HEK293 (cell line): ENCODE results near the gene KRT27.
"Not testable (repeated sequence)": the region's sequence is repeated elsewhere in the genome, so short reads cannot be mapped to it uniquely, and the experiment has no call there.

Source experiments
- CTCF ChIA-PET: fragments of 350-600 bp; formaldehyde crosslinking; extraction: SDS; loops from one replicate; lab custom pipeline; 2021; ENCODE audit warnings: antibody characterized with exemption; lab: Yijun Ruan, JAX
- POLR2A ChIA-PET: fragments of 300-600 bp; formaldehyde crosslinking; extraction: SDS; loops from one replicate; lab custom pipeline; 2020; ENCODE audit warnings: antibody characterized with exemption, inconsistent platforms; lab: Yijun Ruan, JAX
- H3K27ac ChIP-seq: fragments of 200-500 bp; sonication (Bioruptor generic); 2 replicates; pipeline ENCODE4 v1.5.1; 2014; ENCODE audit warnings: low read depth, low read length, control low read depth, inconsistent platforms; ENCODE audit errors: extremely low read depth
- H3K36me3 ChIP-seq, 2 experiments: fragments of 200-500 bp in 1 of 2; sonication (Bioruptor generic) in 1 of 2; 1 replicate in 1 of 2; 2 replicates in 1 of 2; pipeline ENCODE4 v1.5.1; 2014 to 2017; ENCODE audit warnings: inconsistent platforms in 2 of 2, low read length in 2 of 2; ENCODE audit not compliant: control insufficient read depth in 2 of 2, insufficient read depth in 1 of 2
- H3K4me1 ChIP-seq: fragments of 200-500 bp; sonication (Bioruptor generic); 2 replicates; pipeline ENCODE4 v1.5.1; 2014; ENCODE audit warnings: mild to moderate bottlenecking, low read length, inconsistent platforms; ENCODE audit not compliant: control insufficient read depth, insufficient read depth
- H3K4me3 ChIP-seq: 2 replicates; pipeline ENCODE4 v1.5.1; 2011; ENCODE audit warnings: low read depth, mild to moderate bottlenecking, control low read depth, low read length, moderate library complexity
- H3K9me3 ChIP-seq: fragments of 200-500 bp; sonication (Bioruptor generic); 2 replicates; pipeline ENCODE4 v1.5.1; 2014; ENCODE audit warnings: low read depth, low read length, inconsistent platforms; ENCODE audit not compliant: control insufficient read depth, insufficient read depth
- YY1 ChIP-seq: fragments of 450-650 bp; formaldehyde crosslinking; IDR thresholded peaks from 2 replicates; pipeline ENCODE4 v1.5.1; 2018; ENCODE audit warnings: missing biosample characterization, missing genetic modification characterization
- ZBTB1 ChIP-seq: fragments of 450-650 bp; formaldehyde crosslinking; IDR thresholded peaks from 2 replicates; pipeline ENCODE4 v1.5.1; 2016; ENCODE audit warnings: missing biosample characterization, missing genetic modification characterization
- ZNF146 ChIP-seq: fragments of 450-650 bp; formaldehyde crosslinking; IDR thresholded peaks from 2 replicates; pipeline ENCODE4 v1.5.1; 2016; ENCODE audit warnings: missing biosample characterization, missing genetic modification characterization
- ZNF174 ChIP-seq: fragments of 450-650 bp; formaldehyde crosslinking; IDR thresholded peaks from 2 replicates; pipeline ENCODE4 v1.5.0; 2017; ENCODE audit warnings: missing biosample characterization, mild to moderate bottlenecking, missing genetic modification characterization
- ZNF341 ChIP-seq: fragments of 450-650 bp; formaldehyde crosslinking; IDR thresholded peaks from 2 replicates; pipeline ENCODE4; 2016; ENCODE audit warnings: low read depth, missing biosample characterization, missing genetic modification characterization
- ZNF433 ChIP-seq: fragments of 450-650 bp; formaldehyde crosslinking; IDR thresholded peaks from 2 replicates; pipeline ENCODE4 v1.5.1; 2016; ENCODE audit warnings: missing biosample characterization, missing genetic modification characterization, low read depth
- ZNF629 ChIP-seq: fragments of 450-650 bp; formaldehyde crosslinking; IDR thresholded peaks from 2 replicates; pipeline ENCODE4 v1.5.1; 2017; ENCODE audit warnings: missing biosample characterization, missing genetic modification characterization
- ZNF658 ChIP-seq: fragments of 450-650 bp; formaldehyde crosslinking; IDR thresholded peaks from 2 replicates; pipeline ENCODE4; 2016; ENCODE audit warnings: missing biosample characterization, missing genetic modification characterization
- ZNF670 ChIP-seq: fragments of 450-650 bp; formaldehyde crosslinking; IDR thresholded peaks from 2 replicates; pipeline ENCODE4 v1.5.1; 2016; ENCODE audit warnings: missing biosample characterization, missing genetic modification characterization, low read depth
- ZSCAN16 ChIP-seq: fragments of 450-650 bp; formaldehyde crosslinking; IDR thresholded peaks from 2 replicates; pipeline ENCODE4 v1.5.1; 2016; ENCODE audit warnings: missing biosample characterization, missing genetic modification characterization
- TF ChIP-seq, protein P1 (sequence below): fragments of 450-650 bp; formaldehyde crosslinking; IDR thresholded peaks from 2 replicates; pipeline ENCODE4 v1.5.1; 2016; ENCODE audit warnings: missing biosample characterization, missing genetic modification characterization
- TF ChIP-seq, protein P2 (sequence below): fragments of 450-650 bp; formaldehyde crosslinking; IDR thresholded peaks from 2 replicates; pipeline ENCODE4 v1.5.1; 2016; ENCODE audit warnings: missing biosample characterization, missing genetic modification characterization
- TF ChIP-seq, protein P3 (sequence below): fragments of 450-650 bp; formaldehyde crosslinking; IDR thresholded peaks from 2 replicates; pipeline ENCODE4 v1.5.1; 2016; ENCODE audit warnings: missing biosample characterization, missing genetic modification characterization
- TF ChIP-seq, protein P4 (sequence below): fragments of 450-650 bp; formaldehyde crosslinking; IDR thresholded peaks from 2 replicates; pipeline ENCODE4 v1.5.1; 2016; ENCODE audit warnings: missing biosample characterization, missing genetic modification characterization
- TF ChIP-seq, protein P5 (sequence below): fragments of 450-650 bp; formaldehyde crosslinking; IDR thresholded peaks from 2 replicates; pipeline ENCODE4 v1.5.1; 2016; ENCODE audit warnings: missing biosample characterization, missing genetic modification characterization

The KRT27 gene

DNA sequence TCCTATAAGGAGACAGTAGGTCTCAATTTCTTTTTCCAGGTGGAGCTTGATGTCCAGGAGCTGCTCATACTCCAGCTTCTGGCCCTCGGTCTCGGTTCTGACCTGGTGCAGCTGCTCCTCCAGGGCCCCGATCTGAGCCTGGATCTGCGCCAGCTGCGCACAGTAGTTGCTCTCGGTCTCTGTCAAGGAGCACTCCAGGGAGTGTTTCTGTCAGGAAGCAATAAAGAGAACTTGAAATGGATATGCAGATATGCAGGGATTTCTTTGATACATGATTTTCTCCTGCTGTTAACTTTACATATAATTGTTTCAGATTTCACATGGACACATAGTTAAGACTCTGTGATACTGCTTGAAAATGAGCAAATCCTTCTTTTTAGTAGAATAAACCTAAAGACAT lies 32.0 kb downstream of the KRT27 start:
- H3K9me3 ChIP-seq, result no peaks in the 10 kb centered on the region
- H3K27ac ChIP-seq, result no peak overlapping the region
- no peaks in the 10 kb centered on the region for H3K4me1 ChIP-seq
- H3K4me3 ChIP-seq, result no peak overlapping the region
- TF ChIP-seq ZNF341 (tag by site-specific recombination) (no peak), ZNF658 (tag by site-specific recombination) (no peak), ZNF433 (no peak), ZNF629 (tag by site-specific recombination) (no peak), ZBTB1 (tag by site-specific recombination) (no peak), ZNF174 (tag by site-specific recombination) (no peak), ZNF670 (tag by site-specific recombination) (no peak), ZSCAN16 (tag by site-specific recombination) (no peak), YY1 (tag by site-specific recombination) (no peak)
- TF ChIP-seq, protein P1, sequence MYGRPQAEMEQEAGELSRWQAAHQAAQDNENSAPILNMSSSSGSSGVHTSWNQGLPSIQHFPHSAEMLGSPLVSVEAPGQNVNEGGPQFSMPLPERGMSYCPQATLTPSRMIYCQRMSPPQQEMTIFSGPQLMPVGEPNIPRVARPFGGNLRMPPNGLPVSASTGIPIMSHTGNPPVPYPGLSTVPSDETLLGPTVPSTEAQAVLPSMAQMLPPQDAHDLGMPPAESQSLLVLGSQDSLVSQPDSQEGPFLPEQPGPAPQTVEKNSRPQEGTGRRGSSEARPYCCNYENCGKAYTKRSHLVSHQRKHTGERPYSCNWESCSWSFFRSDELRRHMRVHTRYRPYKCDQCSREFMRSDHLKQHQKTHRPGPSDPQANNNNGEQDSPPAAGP, result no peak
- TF ChIP-seq, protein P2, sequence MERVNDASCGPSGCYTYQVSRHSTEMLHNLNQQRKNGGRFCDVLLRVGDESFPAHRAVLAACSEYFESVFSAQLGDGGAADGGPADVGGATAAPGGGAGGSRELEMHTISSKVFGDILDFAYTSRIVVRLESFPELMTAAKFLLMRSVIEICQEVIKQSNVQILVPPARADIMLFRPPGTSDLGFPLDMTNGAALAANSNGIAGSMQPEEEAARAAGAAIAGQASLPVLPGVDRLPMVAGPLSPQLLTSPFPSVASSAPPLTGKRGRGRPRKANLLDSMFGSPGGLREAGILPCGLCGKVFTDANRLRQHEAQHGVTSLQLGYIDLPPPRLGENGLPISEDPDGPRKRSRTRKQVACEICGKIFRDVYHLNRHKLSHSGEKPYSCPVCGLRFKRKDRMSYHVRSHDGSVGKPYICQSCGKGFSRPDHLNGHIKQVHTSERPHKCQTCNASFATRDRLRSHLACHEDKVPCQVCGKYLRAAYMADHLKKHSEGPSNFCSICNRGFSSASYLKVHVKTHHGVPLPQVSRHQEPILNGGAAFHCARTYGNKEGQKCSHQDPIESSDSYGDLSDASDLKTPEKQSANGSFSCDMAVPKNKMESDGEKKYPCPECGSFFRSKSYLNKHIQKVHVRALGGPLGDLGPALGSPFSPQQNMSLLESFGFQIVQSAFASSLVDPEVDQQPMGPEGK (tag by site-specific recombination), result no peak
- TF ChIP-seq, protein P3, sequence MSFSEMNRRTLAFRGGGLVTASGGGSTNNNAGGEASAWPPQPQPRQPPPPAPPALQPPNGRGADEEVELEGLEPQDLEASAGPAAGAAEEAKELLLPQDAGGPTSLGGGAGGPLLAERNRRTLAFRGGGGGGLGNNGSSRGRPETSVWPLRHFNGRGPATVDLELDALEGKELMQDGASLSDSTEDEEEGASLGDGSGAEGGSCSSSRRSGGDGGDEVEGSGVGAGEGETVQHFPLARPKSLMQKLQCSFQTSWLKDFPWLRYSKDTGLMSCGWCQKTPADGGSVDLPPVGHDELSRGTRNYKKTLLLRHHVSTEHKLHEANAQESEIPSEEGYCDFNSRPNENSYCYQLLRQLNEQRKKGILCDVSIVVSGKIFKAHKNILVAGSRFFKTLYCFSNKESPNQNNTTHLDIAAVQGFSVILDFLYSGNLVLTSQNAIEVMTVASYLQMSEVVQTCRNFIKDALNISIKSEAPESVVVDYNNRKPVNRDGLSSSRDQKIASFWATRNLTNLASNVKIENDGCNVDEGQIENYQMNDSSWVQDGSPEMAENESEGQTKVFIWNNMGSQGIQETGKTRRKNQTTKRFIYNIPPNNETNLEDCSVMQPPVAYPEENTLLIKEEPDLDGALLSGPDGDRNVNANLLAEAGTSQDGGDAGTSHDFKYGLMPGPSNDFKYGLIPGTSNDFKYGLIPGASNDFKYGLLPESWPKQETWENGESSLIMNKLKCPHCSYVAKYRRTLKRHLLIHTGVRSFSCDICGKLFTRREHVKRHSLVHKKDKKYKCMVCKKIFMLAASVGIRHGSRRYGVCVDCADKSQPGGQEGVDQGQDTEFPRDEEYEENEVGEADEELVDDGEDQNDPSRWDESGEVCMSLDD (tag by site-specific recombination), result no peak
- TF ChIP-seq, protein P4, sequence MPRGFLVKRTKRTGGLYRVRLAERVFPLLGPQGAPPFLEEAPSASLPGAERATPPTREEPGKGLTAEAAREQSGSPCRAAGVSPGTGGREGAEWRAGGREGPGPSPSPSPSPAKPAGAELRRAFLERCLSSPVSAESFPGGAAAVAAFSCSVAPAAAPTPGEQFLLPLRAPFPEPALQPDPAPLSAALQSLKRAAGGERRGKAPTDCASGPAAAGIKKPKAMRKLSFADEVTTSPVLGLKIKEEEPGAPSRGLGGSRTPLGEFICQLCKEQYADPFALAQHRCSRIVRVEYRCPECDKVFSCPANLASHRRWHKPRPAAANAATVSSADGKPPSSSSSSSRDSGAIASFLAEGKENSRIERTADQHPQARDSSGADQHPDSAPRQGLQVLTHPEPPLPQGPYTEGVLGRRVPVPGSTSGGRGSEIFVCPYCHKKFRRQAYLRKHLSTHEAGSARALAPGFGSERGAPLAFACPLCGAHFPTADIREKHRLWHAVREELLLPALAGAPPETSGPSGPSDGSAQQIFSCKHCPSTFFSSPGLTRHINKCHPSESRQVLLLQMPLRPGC (tag by site-specific recombination), result no peak
- ChIA-PET CTCF (interaction anchor here (0.6 to 1.0 kb wide), 2 partner anchors 23 to 898 kb away, joined by 3 to 4 read pairs; no protein-coding TSS in a partner anchor), POLR2A (no interaction called here)
- no peaks in the 10 kb centered on the region for H3K36me3 ChIP-seq

DNA sequence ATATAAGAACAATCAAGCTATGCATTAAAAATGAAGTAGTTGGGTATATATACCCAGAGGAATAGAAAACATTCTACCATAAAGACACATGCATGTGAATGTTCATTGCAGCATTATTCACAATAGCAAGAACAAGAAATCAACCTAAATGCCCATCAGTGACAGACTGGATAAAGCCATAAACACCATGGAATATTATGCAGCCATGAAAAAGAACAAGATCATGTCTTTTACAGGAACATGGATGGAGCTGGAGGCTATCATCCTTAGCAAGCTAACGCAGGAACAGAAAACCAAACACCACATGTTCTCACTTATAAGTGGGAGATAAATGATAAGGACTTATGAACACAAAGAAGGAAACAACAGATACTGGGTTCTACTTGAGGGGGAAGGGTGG lies 33.7 kb downstream of the KRT27 start:
- H3K4me1 ChIP-seq, H3K36me3 ChIP-seq, H3K9me3 ChIP-seq, H3K27ac ChIP-seq, CTCF ChIA-PET, H3K4me3 ChIP-seq, POLR2A ChIA-PET: not testable (repeated sequence)
- TF ChIP-seq, protein P5, sequence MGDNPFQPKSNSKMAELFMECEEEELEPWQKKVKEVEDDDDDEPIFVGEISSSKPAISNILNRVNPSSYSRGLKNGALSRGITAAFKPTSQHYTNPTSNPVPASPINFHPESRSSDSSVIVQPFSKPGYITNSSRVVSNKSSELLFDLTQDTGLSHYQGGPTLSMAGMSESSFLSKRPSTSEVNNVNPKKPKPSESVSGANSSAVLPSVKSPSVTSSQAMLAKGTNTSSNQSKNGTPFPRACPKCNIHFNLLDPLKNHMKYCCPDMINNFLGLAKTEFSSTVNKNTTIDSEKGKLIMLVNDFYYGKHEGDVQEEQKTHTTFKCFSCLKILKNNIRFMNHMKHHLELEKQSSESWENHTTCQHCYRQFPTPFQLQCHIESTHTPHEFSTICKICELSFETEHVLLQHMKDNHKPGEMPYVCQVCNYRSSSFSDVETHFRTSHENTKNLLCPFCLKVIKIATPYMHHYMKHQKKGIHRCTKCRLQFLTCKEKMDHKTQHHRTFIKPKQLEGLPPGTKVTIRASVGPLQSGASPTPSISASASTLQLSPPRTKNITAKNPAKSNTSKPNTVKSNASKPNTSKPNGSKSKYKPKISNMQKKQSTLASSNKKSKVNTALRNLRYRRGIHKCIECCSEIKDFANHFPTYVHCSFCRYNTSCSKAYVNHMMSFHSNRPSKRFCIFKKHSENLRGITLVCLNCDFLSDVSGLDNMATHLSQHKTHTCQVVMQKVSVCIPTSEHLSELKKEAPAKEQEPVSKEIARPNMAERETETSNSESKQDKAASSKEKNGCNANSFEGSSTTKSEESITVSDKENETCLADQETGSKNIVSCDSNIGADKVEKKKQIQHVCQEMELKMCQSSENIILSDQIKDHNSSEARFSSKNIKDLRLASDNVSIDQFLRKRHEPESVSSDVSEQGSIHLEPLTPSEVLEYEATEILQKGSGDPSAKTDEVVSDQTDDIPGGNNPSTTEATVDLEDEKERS, result peak; percentile 83
- TF ChIP-seq ZNF146 (tag by site-specific recombination), result peak; percentile 99
